Measurements from ENCODE around the gene WHAMM.
"Not testable (repeated sequence)": the region's sequence is repeated elsewhere in the genome, so short reads cannot be mapped to it uniquely, and the experiment has no call there.

WHAMM gene, protein sequence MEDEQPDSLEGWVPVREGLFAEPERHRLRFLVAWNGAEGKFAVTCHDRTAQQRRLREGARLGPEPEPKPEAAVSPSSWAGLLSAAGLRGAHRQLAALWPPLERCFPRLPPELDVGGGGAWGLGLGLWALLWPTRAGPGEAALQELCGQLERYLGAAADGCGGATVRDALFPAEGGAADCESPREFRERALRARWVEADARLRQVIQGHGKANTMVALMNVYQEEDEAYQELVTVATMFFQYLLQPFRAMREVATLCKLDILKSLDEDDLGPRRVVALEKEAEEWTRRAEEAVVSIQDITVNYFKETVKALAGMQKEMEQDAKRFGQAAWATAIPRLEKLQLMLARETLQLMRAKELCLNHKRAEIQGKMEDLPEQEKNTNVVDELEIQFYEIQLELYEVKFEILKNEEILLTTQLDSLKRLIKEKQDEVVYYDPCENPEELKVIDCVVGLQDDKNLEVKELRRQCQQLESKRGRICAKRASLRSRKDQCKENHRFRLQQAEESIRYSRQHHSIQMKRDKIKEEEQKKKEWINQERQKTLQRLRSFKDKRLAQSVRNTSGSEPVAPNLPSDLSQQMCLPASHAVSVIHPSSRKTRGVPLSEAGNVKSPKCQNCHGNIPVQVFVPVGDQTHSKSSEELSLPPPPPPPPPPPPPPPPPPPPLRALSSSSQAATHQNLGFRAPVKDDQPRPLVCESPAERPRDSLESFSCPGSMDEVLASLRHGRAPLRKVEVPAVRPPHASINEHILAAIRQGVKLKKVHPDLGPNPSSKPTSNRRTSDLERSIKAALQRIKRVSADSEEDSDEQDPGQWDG

DNA sequence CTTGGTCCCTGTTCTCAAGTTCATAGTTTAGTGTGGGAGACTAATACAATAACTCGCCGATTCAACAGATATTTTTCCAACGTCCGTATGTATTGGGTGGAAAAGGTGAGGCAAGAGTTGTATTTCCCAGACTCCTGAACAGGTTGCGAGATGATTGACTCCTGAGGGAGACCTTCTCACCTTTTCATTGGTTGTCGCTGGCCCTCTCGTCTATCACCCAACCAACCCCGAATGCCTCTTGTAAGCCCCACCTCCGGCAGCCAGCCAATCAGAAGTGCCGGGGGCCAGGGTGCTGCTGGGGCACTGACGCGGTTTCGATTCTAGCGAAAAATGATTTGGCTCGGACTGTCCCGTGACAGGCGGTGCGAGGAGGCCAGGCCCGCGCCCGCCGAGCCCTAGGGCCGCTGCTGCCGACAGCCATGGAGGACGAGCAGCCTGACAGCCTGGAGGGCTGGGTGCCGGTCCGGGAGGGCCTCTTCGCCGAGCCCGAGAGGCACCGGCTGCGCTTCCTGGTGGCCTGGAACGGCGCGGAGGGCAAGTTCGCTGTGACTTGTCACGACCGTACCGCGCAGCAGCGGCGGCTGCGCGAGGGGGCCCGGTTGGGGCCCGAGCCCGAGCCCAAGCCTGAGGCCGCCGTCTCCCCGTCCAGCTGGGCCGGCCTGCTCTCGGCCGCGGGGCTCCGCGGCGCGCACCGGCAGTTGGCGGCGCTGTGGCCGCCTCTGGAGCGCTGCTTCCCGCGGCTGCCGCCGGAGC lies at the start of gene WHAMM:
WHAMM (plus strand) TSS at position 321 of the 753 bp plus-strand sequence; CDS start at position 420, 99 bp downstream.
- peak; percentile 97 for DNase-seq

DNA sequence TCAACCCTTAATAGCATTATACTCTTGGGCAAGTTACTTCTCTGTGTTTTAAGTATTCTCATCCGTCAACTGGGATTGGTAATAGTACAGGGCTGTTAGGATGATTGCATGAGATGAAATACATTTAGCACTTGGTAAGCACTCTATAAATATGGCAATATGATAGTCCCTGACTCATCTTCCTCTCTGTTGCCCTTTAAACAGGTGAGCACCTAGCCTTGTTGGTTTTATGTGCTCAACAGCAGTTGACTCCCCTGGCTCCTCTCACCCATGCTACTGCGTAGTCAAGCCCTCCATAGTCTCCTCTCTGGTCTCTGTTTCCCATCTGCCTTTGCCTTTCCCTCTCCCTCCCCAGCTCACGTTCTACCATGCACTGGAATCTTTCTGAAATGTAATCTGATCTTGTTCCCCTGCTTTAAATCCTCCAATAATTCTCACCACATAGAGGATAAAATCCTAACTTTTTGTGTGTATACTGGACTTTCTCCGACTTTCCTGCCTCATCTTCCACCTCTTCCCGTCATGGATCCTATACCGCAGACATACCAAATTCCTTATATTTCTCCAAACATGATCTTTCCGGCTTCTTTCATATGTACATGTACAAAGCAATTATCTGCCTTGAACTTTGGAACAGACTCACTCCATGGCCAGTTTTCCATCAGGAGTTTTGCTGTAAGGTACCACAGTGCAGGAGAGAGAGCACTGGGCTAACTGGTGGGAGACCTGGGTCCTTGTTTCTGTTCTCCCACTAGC lies 45.9 kb upstream of the WHAMM start:
- no peak for DNase-seq

DNA sequence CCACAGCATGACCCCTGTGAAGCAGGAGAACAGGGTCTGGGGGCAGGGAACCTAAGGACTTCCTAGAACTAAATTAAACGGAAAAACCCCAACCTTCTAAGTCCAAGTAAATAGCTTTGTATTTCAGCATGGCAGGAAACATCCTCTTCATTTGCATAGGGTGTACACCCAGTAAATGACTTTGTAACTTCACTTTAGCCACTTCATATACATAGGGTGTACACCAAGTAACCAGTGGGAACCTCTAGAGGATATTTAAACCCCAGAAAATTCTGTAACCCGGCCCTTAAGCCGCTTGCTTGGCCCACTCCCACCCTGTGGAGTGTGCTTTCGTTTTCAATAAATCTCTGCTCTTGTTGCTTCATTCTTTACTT lies 45.3 kb upstream of the WHAMM start:
- DNase-seq: no peak

DNA sequence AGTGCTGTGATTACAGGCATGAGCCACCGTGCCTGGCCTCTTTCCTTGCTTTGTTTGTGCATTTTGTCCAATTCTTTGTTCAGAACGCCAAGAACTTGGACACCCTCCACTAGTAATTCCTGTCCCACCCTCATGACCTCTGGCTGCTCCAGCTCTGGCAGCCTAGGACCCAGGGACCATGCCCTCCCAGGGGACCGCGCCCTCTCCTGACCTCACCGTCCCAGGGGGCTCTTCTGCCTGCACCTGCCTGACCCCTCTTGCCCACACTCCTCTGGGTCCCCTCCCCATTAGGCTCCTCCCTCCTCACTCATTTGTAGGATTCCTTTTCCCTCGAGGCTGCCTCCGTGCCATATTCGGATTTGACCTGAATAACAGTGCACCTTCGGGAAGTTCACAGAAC lies 44.7 kb upstream of the WHAMM start:
- DNase-seq: no peak

DNA sequence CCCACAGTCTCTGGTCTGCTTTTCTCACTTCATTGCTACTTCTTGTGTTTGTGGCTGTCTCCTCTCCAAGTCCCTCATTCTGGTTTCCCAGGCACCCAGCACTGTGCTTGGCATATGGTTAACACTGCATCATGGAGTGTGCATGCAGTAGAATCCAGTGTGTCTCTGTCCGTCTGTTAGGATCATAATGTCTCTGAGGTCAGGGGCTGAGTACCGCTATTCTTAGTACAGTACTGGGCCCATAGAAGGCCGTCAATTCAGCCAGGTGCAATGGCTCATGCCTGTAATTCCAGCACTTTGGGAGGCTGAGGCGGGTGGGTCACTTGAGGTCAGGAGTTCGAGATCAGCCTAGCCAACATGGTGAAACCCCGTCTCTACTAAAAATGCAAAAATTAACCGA lies 43.2 kb upstream of the WHAMM start:
- not testable (repeated sequence) for DNase-seq

DNA sequence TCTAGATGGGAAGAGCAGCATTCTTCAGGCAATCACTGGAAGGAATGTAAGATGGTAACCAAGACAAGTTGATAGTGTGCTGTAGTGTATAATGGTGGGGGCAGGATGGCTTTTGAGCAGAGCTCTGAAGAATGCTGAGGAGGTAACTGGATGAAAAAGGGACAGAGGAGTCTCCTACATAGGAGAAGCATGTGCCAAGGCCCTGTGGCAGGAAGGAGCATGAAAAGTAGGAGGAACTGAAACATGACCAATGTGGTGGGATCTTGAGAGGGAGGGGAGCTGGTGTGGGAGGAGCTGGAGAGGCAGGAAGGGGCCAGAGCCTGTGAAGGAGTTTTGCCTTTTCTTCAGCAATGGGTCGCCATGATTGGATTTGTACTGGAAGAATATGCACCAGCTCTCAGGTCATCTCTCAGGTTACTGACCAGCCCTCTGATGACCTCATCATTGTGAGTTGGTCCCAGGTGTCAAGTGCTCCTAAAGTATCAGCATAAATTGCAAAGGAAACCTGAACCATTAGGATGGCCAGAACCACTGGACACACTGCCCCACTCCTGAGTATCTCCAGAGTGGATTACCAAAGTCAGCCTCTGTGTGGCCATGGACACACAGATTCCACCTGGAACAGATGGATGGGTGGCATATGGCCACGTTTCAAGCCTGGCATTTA lies 42.1 kb upstream of the WHAMM start:
- no peak for DNase-seq

DNA sequence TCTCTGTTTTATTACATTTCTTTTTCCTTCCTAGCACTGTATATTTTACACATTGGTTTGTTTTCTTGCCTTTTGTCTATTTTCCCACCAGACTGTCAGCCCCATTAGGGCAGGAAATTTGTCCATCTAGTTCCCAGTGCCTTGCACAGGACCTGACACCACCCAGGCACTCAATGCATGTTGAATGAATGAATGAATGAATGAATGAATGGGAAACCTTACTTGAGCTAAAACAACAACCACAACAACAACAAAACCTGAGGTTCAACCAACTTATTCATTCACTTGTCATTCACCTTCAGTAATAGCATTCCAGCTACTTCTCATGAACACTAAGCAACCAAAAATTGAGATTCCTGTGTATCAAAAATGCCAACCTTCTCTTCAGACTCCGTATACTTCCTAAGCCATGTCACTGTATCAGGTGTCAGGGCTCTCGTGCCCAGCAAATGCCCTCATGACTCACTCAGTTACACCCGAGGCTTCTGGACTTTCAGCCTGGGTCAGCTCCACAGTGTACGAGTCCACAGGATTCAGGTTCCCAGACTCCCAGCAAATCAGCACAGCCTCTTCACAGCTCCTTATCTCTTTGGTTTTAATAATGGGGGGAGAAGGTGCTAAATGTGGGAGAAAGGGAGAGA lies 40.9 kb upstream of the WHAMM start:
- DNase-seq: no peak

DNA sequence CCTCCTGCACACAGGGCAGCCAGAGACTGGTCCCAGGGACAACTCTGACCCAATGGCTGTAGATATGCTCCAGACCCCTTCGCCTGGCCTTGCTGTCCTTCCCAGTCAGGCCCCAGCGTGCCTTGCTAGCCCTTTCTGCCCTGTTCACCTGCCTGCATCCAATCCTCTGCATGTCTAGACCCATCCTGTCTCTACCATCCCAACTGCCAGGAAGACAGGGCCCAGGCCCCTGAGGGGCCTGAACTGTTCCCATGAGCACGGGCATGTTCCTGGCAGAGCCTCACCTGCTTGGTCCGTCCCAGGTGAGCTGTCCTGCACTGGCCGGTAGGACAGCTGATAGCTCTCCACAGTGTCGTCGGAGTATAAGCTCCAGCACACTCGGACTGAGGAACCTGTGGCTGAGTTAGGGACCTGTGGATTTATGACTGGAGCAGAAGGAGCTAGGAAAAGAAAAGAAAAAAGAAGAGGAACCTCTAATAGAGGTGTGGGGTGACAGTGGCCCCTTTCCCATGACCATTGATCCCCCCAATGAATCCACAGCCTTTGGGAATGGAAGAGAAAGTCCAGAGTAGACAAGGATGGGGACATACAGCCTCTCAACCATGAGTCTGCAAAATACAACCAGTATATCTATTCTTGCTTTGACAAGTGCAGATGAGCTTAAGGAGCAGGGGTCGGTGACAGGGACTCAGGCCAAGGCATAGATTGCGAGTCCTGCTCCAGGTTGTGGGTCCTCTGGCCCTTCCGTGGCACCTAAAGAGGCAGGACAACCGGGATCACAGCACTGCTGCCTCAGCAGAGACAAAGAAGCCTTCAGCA lies 37.4 kb upstream of the WHAMM start:
- no peak for DNase-seq

DNA sequence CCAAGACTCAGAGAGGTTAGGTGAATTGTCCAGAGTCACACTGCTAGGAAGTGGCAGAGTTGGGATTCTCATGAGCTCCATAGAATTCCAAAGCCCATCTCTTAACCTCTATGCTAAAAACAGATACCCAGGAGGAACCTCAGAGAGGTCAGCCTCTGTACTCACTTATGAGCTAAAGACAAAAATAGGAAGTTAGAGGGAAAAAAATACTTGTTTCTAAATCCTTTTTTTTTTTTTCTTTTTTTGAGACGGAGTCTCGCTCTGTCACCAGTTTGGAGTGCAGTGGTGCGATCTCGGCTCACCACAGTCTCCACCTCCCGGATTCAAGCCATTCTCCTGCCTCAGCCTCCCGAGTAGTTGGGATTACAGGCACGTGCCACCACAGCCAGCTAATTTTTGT lies 34.9 kb upstream of the WHAMM start:
- DNase-seq: no peak

DNA sequence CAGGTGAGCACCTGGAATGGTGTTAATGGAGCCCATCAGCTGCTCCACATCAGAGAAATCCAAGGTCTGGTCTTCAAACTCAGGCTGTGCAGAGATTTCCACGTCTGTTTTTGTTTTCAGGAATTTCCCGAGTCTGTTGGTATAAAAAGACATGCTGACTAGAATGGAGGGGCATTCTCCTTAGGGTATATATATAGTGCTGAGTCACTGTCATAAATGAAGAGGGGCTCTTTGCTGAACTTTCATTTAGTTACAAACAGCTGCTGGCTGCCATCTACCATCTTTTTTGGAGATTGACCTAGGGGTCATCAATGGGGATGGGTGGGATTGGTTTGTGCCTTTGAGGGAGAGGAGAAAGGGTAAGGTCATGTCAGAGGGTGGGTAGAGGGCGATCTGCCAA lies 30.7 kb upstream of the WHAMM start:
- DNase-seq: no peak

DNA sequence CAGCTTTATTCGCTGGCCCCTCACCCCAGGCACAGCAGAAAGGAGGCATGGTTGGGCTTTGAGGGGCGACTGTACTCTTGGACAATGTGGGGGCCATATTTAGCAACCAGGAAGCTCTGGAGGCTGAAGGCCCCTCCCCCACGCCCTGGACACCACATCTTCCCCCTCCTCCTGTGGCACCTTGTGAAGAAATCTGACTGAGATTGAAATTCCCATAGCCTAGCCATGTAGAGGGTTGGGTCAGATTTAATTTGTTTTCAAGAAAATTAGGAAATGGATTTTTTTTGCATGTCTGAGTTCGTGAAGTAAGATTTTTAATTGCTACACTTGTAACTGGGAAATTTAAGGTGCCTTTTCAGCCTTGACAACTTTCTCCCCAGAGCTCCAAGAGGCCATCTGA lies 28.1 kb upstream of the WHAMM start:
- DNase-seq: no peak

DNA sequence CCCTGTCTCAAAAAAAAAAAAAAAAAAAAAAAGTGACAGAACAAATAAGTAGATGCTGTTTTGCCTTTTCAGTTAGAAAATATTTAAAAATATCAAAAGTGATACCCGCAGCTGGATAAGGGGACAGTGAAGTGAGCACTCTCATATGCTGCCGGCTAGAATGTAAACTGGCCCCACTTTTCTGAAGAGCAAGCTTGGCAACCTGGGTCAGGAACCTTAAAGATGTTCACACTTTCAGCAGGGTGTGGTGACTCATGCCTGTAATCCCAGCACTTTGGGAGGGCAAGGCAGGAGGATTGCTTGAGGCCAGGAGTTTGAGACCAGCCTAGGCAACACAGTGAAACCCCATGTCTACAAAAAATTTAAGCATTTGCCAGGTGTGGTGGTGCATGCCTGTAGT lies 20.9 kb upstream of the WHAMM start:
- DNase-seq: no peak

DNA sequence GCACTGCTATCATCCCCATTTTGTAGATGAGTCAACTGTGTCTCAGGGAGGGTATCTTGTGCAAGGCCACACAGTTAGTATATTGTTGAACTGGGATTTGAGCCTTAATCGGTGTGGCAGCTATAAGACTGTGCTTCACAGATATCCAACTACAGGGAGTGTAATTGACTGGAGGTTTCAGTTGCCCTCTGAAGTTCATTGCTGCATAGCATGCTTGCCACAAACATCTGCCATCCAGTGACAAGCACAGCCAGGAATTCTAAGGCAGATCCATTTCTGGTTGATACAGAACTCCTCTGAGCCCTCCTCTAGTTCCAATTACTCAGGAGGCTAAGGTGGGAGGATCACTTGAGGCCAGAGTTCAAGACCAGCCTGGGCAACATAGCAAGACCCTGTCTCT lies 19.9 kb upstream of the WHAMM start:
- DNase-seq: no peak

DNA sequence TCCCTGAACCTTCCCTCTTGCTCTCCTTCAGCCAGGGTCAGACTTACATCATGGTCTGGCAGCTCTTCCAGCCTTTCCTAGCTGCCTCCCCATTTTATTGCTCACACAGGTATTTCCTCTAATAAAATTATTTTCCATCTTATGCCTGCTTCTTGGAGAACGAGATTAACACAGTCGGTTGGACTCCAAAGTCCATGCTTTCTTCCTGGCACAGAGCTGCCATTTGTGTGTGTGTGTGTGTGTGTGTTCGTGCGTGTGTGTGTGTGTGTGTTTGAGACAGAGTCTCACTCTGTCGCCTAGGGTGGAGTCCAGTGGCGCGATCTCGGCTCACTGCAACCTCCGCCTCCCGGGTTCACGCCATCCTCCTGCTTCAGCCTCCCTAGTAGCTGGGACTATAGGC lies 19.1 kb upstream of the WHAMM start:
- DNase-seq: no peak

DNA sequence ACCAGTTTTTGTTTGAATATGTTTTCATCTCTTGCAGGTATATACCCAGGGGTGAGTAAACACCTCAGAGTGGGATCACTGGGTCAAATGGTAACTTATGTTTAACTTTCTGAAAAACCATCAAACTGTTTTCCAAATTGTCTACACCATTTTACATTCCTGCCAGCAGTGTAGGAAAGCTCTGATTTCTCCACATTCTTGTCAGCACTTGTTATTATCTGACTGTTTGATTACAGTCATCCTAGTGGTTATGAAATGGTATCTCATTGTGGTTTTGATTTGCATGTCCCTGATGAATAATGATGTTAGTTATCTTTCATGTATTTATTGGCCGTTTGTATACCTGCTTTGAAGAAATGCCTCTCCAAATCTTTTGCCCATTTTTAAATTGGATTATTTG lies 17.4 kb upstream of the WHAMM start:
- no peak for DNase-seq

DNA sequence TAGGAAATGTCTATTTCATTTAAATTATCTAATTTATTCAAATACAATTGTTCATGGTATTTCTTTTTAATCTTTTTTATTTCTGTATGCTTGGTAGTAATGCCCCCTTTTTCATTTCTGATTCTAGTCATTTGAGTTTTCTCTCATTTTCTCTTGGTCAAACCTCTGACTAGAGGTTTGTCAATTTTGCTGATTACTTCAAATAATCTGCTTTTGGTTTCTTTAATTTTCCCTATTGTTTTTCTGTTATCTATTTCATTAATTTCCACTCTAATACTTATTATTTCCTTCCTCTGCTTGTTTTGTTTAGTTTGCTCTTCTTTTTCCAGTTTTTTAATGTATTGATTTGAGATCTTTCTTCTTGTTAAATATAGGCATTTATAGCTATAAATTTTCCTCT lies 15.7 kb upstream of the WHAMM start:
- no peak for DNase-seq

DNA sequence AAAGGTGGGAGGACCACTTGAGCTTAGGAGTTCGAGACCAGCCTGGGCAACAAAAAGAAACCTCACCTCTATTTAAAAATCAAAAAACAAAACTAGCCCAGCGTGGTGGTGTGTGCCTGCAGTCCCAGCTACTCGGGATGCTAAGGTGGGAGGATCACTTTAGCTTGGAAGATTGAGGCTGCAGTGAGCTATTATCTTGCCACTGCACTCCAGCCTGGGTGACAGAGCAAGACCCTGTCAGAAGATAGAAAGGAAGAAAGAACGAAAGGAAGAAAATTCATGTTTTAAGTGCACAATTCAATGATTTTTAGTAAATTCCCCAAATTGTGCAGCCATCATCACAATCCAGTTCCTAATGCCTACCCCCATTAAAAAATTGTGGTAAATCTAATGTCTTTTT lies 11.3 kb upstream of the WHAMM start:
- no peak for DNase-seq

DNA sequence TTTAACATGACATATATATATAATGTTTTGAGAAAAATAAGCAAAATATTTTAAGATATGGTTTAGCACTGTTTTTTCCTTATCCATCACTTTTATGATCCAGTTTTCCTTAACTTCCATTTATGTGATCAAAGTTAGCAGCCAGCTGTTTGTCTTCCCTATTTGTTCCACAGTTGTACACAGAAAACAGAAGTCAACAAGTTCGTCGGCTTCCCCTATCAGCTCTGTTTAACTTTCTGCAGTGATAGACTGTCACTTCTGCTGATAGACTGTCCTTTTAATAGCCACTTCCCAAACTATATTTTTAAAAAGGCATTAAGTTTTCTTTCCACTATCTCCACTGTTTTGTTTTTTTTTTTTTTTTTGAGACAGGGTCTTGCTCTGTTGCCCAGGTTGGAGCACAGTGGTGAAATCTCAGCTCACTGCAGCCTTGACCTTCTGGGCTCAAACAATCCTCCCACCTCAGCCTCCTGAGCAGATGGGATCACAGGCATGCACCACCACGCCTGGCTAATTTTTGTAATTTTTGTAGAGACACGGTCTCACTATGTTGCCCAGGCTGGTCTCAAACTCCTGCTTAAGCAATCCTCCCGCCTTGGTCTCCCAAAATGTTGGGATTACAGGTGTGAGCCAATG lies 10.8 kb upstream of the WHAMM start:
- no peak for DNase-seq

DNA sequence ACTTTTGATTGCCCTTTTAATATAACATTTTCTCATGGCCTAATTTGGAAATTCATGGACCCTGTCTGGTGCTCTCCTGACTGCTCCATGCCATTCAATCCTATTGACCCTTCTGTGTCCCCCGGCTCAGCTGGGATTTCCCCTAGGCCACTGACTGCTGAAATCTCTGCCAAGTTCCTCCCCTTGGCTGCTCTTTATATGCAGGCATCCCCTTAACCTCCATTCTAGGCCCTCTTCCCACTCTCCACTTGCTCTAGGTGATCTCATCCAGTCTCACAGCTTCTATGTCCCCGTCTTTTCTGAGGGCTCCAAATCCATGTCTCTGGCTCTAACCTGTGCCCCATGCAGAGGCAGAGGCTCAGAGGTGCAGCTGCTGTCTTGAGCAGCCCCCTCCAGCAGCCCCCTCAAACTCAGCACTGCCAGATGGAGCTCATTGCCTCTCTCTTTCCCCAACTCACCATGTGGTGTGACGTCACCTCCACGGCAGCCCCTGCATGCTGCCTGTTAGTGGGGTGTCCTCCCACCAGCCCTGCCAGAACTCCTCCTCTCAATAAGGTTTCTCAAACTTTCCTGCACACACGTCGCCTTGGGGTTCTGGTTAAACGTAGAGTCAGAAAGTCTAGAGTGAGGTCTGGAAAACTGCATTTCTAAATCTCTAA lies 10.1 kb upstream of the WHAMM start:
- no peak for DNase-seq

DNA sequence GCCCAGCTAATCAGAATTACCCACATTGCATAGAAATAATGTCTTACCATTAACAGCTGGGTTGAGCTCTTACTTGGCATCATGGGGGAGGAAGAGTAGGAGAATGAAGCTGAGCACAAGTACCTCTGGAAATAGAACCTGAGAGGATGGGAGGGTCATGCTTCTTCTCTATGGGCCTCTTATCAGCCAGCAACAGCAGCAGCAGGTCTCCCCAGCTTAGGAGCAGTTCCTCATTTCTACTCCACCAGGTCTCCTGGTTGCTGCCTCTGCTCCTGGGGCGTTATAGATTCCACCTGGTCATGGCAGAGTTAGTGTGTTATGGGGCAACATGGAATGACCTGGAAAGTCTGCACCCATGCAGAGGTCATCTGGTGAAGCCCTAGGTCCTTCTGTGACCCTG lies 6.9 kb upstream of the WHAMM start:
- no peak for DNase-seq

Data from NCI-H1436 (cell line).